ENCODE results near the gene HCAR1.

GRCh38 chr12:122691566-122691965 lies 39.1 kb downstream of the HCAR1 start:
- TF ChIP-seq CTCF (IDR thresholded peaks at IDR 0.05) = no peak
- TF ChIP-seq POLR2A (IDR thresholded peaks at IDR 0.05) = no peak
- TF ChIP-seq POLR2AphosphoS5 (IDR thresholded peaks at IDR 0.05) = no peak
- no peak for TF ChIP-seq EP300 (IDR thresholded peaks at IDR 0.05)

All from suprapubic skin (tissue), 4 donors.